ENCODE results near the gene ISL1.

ISL1 gene

GRCh38 chr5:51383131-51384121 lies at the start of gene ISL1:
Gene ISL1, plus strand, starts transcription at chr5:51383448. Its CDS starts 224 bp downstream, at chr5:51383672.
- DNase-seq = peak; percentile 86

- no peak for DNase-seq
Observed at GRCh38 chr5:51336878-51337277, 46.4 kb upstream of the ISL1 start.

- DNase-seq = no peak
Observed at GRCh38 chr5:51345106-51345505, 38.1 kb upstream of the ISL1 start.

- DNase-seq = no peak
Observed at GRCh38 chr5:51347157-51347556, 36.1 kb upstream of the ISL1 start.

GRCh38 chr5:51347704-51348103 lies 35.5 kb upstream of the ISL1 start:
- DNase-seq = no peak

- DNase-seq = peak; percentile 79
Observed at GRCh38 chr5:51371052-51371451, 12.2 kb upstream of the ISL1 start.

GRCh38 chr5:51373880-51374523 lies 9.2 kb upstream of the ISL1 start:
- DNase-seq = peak; percentile 29

- DNase-seq = no peak
Observed at GRCh38 chr5:51375084-51375483, 8.2 kb upstream of the ISL1 start.

GRCh38 chr5:51376509-51376908 lies 6.7 kb upstream of the ISL1 start:
- DNase-seq = peak; percentile 18

- no peak for DNase-seq
Observed at GRCh38 chr5:51377151-51378060, 5.8 kb upstream of the ISL1 start.

- no peak for DNase-seq
Observed at GRCh38 chr5:51378061-51378409, 5.2 kb upstream of the ISL1 start.

GRCh38 chr5:51378448-51379330 lies 4.6 kb upstream of the ISL1 start:
- DNase-seq = peak; percentile 37

GRCh38 chr5:51379331-51379700 lies 3.9 kb upstream of the ISL1 start:
- DNase-seq = no peak

GRCh38 chr5:51380603-51381207 lies 2.5 kb upstream of the ISL1 start:
- peak; percentile 36 for DNase-seq

- DNase-seq = peak; percentile 36
Observed at GRCh38 chr5:51381761-51382474, 1.3 kb upstream of the ISL1 start.

- DNase-seq = no peak
Observed at GRCh38 chr5:51382521-51383130, 622 bp upstream of the ISL1 start.

- DNase-seq = no peak
Observed at GRCh38 chr5:51384281-51384840, 1.1 kb downstream of the ISL1 start.

- DNase-seq = no peak
Observed at GRCh38 chr5:51385216-51385615, 2.0 kb downstream of the ISL1 start.

- peak; percentile 37 for DNase-seq
Observed at GRCh38 chr5:51386916-51387883, 4.0 kb downstream of the ISL1 start.

Measured in DMS79 (cell line).